ENCODE data around the gene PPP1R18.
A peak's percentile ranks its signal among the peaks of the same experiment; 100 is the strongest.

DNA sequence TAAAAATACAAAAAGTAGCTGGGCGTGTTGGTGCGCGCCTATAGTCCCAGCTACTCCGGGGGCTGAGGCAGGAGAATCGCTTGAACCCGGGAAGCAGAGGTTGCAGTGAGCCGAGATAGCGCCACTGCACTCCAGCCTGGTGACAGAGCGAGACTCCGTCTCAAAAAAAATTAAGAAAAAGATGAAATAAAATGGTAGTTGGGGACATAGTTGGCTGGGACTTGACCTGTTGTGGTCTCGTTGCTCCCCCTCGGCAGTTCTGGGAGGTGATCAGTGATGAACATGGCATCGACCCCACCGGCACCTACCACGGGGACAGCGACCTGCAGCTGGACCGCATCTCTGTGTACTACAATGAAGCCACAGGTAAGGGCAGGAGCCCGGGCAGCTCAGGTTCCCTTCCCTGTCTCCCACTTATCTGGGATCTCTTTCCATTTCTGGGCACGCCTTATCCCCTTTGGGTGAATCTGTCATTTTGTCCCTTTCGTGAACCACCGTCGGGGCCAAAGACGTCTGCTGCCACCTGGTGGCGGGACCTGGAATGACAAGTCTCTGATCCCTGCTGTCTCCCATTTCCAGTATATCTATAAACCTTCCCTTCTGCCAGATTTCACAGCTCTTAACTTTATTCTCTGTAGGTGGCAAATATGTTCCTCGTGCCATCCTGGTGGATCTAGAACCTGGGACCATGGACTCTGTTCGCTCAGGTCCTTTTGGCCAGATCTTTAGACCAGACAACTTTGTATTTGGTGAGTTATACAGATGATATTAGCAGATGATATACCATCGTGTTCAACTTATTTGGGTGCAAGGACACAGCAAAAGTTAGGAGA, 36.1 kb upstream of the PPP1R18 start:
- TF ChIP-seq, protein P1, sequence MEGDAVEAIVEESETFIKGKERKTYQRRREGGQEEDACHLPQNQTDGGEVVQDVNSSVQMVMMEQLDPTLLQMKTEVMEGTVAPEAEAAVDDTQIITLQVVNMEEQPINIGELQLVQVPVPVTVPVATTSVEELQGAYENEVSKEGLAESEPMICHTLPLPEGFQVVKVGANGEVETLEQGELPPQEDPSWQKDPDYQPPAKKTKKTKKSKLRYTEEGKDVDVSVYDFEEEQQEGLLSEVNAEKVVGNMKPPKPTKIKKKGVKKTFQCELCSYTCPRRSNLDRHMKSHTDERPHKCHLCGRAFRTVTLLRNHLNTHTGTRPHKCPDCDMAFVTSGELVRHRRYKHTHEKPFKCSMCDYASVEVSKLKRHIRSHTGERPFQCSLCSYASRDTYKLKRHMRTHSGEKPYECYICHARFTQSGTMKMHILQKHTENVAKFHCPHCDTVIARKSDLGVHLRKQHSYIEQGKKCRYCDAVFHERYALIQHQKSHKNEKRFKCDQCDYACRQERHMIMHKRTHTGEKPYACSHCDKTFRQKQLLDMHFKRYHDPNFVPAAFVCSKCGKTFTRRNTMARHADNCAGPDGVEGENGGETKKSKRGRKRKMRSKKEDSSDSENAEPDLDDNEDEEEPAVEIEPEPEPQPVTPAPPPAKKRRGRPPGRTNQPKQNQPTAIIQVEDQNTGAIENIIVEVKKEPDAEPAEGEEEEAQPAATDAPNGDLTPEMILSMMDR (IDR thresholded peaks at IDR 0.05): peak; percentile 94 to 99 (median 96)
- no peak for TF ChIP-seq POLR2A (IDR thresholded peaks at IDR 0.05)

Data from uterus (tissue), 2 donors.